ENCODE measurements around the gene SCYL1.

SCYL1 gene

GRCh38 chr11:65525546-65526480, 930 bp downstream of the SCYL1 start:
- Mint-ChIP-seq H3K9me3 (no peaks in the 10 kb centered on the region), H3K27ac (peak overlapping the region; percentile 82), H3K4me1 (peaks cover 69% of the 10 kb centered on the region), H3K4me3 (peak overlapping the region; percentile 89), H3K36me3 (peaks cover 25% of the 10 kb centered on the region), H3K27me3 (no peaks in the 10 kb centered on the region)
- DNase-seq: no peak
- CTCF ChIA-PET: interaction anchor here (1.0 to 2.9 kb wide), 4 partner anchors 11 to 110 kb away, joined by 4 to 12 read pairs (median 4); no protein-coding TSS in a partner anchor

DNA sequence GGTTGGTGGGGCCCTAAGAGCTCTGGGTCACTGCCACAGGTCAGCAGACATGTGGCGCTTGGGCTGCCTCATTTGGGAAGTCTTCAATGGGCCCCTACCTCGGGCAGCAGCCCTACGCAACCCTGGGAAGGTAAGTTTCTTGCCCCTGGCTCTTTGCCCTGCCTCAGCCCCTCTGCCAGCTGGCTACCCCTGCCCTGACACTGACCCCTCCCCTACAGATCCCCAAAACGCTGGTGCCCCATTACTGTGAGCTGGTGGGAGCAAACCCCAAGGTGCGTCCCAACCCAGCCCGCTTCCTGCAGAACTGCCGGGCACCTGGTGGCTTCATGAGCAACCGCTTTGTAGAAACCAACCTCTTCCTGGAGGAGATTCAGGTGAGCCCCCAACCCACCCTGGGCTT, 1.9 kb downstream of the SCYL1 start:
- Mint-ChIP-seq H3K27ac (no peak overlapping the region), H3K27me3 (no peaks in the 10 kb centered on the region), H3K4me1 (peaks cover 68% of the 10 kb centered on the region), H3K36me3 (peaks cover 34% of the 10 kb centered on the region), H3K9me3 (no peaks in the 10 kb centered on the region), H3K4me3 (peak overlapping the region; percentile 89)
- CTCF ChIA-PET: interaction anchor here (2.9 kb wide), 1 partner anchor 14 kb away, joined by 12 read pairs; no protein-coding TSS in a partner anchor
- no peak for DNase-seq

DNA sequence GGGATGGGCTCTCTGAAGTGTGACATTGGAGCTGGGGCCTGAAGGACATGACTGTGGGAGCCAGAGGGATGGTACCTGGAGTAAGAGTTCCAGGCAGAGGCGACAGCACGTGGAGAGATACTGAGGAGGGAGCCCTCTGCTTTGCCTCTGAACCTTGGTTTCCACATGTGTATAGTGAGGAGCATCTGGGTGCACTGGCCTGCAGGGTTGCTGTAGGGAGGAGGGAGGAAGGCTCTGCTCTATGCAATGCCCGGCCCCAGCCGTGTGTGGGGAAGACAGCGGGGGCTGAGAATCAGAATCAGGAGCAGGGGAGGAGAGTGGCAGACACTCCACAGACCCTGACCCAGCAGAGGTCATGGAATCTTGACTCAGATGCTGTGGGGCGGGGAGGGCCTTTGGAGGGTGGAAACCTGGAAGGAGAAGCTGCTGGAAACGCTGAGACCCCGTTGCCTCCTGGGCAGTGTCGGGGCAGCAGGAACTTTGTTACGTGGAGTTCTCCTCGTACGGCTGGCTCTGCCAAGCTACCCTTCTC, 4.0 kb downstream of the SCYL1 start:
- peaks cover 48% of the 10 kb centered on the region for H3K4me1 Mint-ChIP-seq
- H3K4me3 Mint-ChIP-seq: no peak overlapping the region

GRCh38 chr11:65529475-65530156, 4.7 kb downstream of the SCYL1 start:
- H3K4me3 Mint-ChIP-seq: no peak overlapping the region
- H3K27ac Mint-ChIP-seq: peak overlapping the region; percentile 53

More for the DNA sequence above, 4.0 kb downstream of the SCYL1 start:
- no peak for DNase-seq
- CTCF ChIA-PET: interaction anchor here (1.0 to 1.8 kb wide), 4 partner anchors 11 to 155 kb away, joined by 3 to 8 read pairs (median 4); partner anchors contain the start of gene FAM89B
- Mint-ChIP-seq H3K27ac (peak overlapping the region; percentile 16), H3K27me3 (no peaks in the 10 kb centered on the region), H3K36me3 (peaks cover 39% of the 10 kb centered on the region), H3K9me3 (no peaks in the 10 kb centered on the region)

DNA sequence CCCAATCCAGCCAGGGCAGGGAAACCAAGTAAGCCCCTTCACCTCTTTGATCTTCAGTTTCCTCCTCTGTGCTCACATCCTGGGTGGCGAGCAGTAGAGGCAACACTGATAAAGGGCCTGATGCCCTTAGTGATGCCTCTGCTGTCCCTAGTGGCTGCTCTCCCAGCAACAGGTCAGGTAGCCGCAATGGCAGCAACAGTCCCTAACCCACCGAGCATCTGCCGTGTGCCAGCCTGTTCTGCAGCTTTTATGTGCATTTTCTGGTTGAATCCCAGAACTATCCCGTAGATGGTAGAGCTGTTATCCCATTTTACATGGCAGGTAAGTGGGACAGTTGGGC, 5.2 kb downstream of the SCYL1 start:
- peak; percentile 64 for DNase-seq
- Mint-ChIP-seq H3K36me3 (peaks cover 45% of the 10 kb centered on the region), H3K9me3 (no peaks in the 10 kb centered on the region), H3K27ac (peak overlapping the region; percentile 53), H3K27me3 (no peaks in the 10 kb centered on the region), H3K4me3 (no peak overlapping the region), H3K4me1 (peaks cover 40% of the 10 kb centered on the region)
- CTCF ChIA-PET: interaction anchor here (1.3 to 2.3 kb wide), 4 partner anchors 11 to 156 kb away, joined by 3 to 15 read pairs (median 6); partner anchors contain the start of gene FAM89B

More at GRCh38 chr11:65529475-65530156, 4.7 kb downstream of the SCYL1 start:
- H3K36me3 Mint-ChIP-seq: peaks cover 43% of the 10 kb centered on the region
- peaks cover 40% of the 10 kb centered on the region for H3K4me1 Mint-ChIP-seq
- H3K27me3 Mint-ChIP-seq: no peaks in the 10 kb centered on the region
- DNase-seq: no peak
- H3K9me3 Mint-ChIP-seq: no peaks in the 10 kb centered on the region
- CTCF ChIA-PET: interaction anchor here (0.6 to 2.3 kb wide), 5 partner anchors 11 to 257 kb away, joined by 3 to 15 read pairs (median 4); partner anchors contain the start of gene FAM89B

DNA sequence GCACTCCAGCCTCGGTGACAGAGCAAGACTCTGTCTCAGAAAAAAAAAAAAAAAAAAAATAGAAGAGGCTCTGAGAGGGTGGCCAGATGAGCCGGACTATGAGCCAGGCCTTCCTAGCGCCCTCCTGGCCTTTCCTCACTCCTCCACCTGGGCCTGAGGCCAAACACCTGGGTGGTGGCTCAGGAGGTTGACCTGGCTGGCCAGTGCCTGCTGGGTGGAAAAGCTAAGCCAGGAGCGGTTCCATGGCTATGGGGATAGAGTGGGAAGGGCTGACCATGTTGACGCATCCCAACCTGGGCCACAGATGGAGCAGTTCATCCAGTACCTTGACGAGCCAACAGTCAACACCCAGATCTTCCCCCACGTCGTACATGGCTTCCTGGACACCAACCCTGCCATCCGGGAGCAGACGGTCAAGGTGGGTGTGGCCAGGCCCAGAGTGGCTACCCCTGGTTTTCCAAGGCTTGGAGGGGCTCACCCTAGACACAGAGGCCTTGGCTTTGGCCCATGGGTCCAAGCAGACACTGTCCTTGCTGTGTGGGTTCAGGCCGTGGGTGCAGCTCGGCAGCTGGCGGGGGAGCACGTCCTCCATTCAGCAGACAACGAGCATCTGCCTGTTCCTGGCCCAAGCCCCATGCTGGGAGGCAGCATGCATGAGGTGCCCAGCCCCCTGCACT, 7.6 kb downstream of the SCYL1 start:
- H3K27ac Mint-ChIP-seq: no peak overlapping the region

DNA sequence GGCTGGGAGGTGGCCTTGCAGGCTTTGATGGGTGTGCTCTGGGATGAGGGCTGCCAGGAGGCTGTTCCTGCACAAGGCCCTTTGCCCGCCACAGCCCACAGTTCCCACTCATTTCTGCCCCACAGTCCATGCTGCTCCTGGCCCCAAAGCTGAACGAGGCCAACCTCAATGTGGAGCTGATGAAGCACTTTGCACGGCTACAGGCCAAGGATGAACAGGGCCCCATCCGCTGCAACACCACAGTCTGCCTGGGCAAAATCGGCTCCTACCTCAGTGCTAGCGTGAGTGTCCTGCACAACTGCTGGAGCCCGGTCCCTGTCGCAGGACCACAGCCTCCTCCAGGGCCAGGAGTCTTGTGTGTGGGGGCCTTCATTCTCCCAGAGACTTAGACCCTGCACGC, 10.2 kb downstream of the SCYL1 start:
- CTCF ChIA-PET: no interaction called here
- peaks cover 33% of the 10 kb centered on the region for H3K36me3 Mint-ChIP-seq
- no peaks in the 10 kb centered on the region for H3K27me3 Mint-ChIP-seq
- H3K9me3 Mint-ChIP-seq: no peaks in the 10 kb centered on the region
- DNase-seq: no peak
- peaks cover 5% of the 10 kb centered on the region for H3K4me1 Mint-ChIP-seq
- no peak overlapping the region for H3K4me3 Mint-ChIP-seq
- no peak overlapping the region for H3K27ac Mint-ChIP-seq

More for the DNA sequence above, 7.6 kb downstream of the SCYL1 start:
- H3K4me3 Mint-ChIP-seq: no peak overlapping the region
- H3K4me1 Mint-ChIP-seq: peaks cover 22% of the 10 kb centered on the region
- no peaks in the 10 kb centered on the region for H3K9me3 Mint-ChIP-seq
- peaks cover 41% of the 10 kb centered on the region for H3K36me3 Mint-ChIP-seq
- H3K27me3 Mint-ChIP-seq: no peaks in the 10 kb centered on the region
- no peak for DNase-seq
- CTCF ChIA-PET: interaction anchor here (1.0 to 1.2 kb wide), 2 partner anchors 9 to 61 kb away, joined by 3 read pairs; no protein-coding TSS in a partner anchor

- H3K36me3 Mint-ChIP-seq: peaks cover 21% of the 10 kb centered on the region
These were observed 11.8 kb downstream of the SCYL1 start for GRCh38 chr11:65536412-65537295.

DNA sequence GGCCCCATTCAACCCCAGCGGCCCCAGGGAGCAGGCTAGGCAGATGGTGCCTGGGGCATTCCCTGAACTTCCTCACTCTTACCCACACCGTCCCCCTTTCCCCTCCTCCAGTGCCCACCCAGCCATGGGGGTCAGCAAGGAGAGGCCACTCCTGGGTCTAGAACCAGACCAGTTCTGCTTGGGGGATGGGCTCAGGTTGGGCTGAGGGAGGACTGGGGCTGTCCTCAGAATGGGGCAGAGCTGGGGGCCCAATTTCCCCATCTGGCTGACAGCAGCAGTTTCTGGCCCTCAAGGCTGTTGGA, 12.4 kb downstream of the SCYL1 start:
- CTCF ChIA-PET: interaction anchor here (1.5 to 1.7 kb wide), 2 partner anchors 12 to 35 kb away, joined by 4 to 7 read pairs; partner anchors contain the start of gene FAM89B

More at GRCh38 chr11:65536412-65537295, 11.8 kb downstream of the SCYL1 start:
- Mint-ChIP-seq H3K4me1 (peaks cover 8% of the 10 kb centered on the region), H3K9me3 (no peaks in the 10 kb centered on the region), H3K27me3 (no peaks in the 10 kb centered on the region), H3K4me3 (no peak overlapping the region), H3K27ac (no peak overlapping the region)
- CTCF ChIA-PET: interaction anchor here (0.7 to 1.7 kb wide), 4 partner anchors 11 to 57 kb away, joined by 3 to 7 read pairs (median 4); partner anchors contain the start of gene FAM89B
- DNase-seq: no peak

DNA sequence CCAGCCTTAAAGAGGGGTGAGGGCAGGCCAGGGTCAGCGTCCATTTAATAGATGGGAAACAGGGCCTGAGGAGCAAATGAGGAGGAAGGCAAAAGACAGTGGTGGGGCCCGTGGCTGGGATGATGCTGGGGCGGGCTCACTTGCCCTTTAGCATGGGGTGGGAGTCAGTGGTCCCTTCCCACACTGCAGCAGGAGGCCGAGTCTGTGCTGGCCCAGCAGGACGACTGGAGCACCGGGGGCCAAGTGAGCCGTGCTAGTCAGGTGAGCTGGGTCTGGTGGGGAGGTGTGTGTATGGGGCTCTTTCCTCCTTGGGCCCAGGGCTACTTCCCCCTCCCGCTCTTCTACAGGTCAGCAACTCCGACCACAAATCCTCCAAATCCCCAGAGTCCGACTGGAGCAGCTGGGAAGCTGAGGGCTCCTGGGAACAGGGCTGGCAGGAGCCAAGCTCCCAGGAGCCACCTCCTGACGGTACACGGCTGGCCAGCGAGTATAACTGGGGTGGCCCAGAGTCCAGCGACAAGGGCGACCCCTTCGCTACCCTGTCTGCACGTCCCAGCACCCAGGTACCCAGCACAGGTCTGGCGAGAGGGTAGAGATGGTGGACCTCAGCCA, 12.8 kb downstream of the SCYL1 start:
- peak overlapping the region; percentile 30 for H3K4me3 Mint-ChIP-seq
- CTCF ChIA-PET: interaction anchor here (1.3 to 1.7 kb wide), 2 partner anchors 34 kb away, joined by 4 to 7 read pairs; partner anchors contain the start of gene FAM89B
- H3K27ac Mint-ChIP-seq: no peak overlapping the region

More for the DNA sequence above, 12.4 kb downstream of the SCYL1 start:
- H3K4me3 Mint-ChIP-seq: no peak overlapping the region
- H3K27ac Mint-ChIP-seq: no peak overlapping the region
- H3K36me3 Mint-ChIP-seq: peaks cover 18% of the 10 kb centered on the region
- peaks cover 13% of the 10 kb centered on the region for H3K4me1 Mint-ChIP-seq
- H3K9me3 Mint-ChIP-seq: no peaks in the 10 kb centered on the region
- H3K27me3 Mint-ChIP-seq: no peaks in the 10 kb centered on the region
- DNase-seq: no peak

GRCh38 chr11:65538232-65538914, 13.5 kb downstream of the SCYL1 start:
- Mint-ChIP-seq H3K27me3 (no peaks in the 10 kb centered on the region), H3K36me3 (peaks cover 15% of the 10 kb centered on the region), H3K4me3 (peak overlapping the region; percentile 28), H3K4me1 (peaks cover 14% of the 10 kb centered on the region), H3K9me3 (no peaks in the 10 kb centered on the region), H3K27ac (peak overlapping the region; percentile 55)
- CTCF ChIA-PET: interaction anchor here (1.3 kb wide), 1 partner anchor 33 kb away, joined by 4 read pairs; the partner anchor contains the start of gene FAM89B
- no peak for DNase-seq

More for the DNA sequence above, 12.8 kb downstream of the SCYL1 start:
- H3K27me3 Mint-ChIP-seq: no peaks in the 10 kb centered on the region
- peaks cover 14% of the 10 kb centered on the region for H3K4me1 Mint-ChIP-seq
- no peaks in the 10 kb centered on the region for H3K9me3 Mint-ChIP-seq
- H3K36me3 Mint-ChIP-seq: peaks cover 15% of the 10 kb centered on the region
- no peak for DNase-seq
